ENCODE results near the gene RASL10A.

DNA sequence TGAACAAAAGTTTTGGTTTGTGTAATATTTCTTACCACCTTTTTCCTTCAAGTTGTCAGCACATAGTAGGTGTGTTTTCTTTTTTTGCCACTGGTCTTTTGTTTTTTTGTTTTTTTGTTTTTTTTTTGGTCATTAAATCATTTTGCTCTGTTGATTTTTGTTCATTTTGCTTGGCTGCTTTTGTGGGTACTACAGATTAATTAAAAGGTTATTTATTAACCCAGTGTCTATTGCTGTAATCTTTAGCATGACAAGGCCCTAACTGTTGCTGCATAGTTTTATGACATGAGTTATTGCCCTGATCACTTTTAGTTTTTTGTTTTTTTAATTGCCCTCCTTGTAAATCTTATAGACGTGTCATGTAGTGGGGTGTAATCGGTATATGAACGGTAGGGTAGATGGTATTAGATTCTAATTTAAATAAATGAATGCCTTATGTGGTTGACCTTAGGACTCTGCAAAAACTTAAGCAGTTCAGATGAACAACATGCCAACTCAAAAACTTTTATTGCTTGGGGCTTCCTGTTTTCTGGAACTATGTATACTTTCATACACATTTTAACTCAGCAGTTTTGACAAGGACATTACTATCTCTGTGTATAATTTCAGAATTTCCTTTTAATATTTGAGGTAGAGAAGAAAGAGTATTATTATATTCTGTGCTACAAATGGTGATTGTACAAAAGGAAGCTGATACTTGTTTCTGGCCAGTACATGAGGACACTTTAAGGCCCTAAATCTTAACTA lies 39.5 kb downstream of the RASL10A start:
- TF ChIP-seq, protein P1, sequence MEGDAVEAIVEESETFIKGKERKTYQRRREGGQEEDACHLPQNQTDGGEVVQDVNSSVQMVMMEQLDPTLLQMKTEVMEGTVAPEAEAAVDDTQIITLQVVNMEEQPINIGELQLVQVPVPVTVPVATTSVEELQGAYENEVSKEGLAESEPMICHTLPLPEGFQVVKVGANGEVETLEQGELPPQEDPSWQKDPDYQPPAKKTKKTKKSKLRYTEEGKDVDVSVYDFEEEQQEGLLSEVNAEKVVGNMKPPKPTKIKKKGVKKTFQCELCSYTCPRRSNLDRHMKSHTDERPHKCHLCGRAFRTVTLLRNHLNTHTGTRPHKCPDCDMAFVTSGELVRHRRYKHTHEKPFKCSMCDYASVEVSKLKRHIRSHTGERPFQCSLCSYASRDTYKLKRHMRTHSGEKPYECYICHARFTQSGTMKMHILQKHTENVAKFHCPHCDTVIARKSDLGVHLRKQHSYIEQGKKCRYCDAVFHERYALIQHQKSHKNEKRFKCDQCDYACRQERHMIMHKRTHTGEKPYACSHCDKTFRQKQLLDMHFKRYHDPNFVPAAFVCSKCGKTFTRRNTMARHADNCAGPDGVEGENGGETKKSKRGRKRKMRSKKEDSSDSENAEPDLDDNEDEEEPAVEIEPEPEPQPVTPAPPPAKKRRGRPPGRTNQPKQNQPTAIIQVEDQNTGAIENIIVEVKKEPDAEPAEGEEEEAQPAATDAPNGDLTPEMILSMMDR (IDR thresholded peaks at IDR 0.05 in 4 of 5, conservative IDR thresholded peaks at IDR 0.05 in 1 of 5): no peak
- no peak for TF ChIP-seq POLR2A (IDR thresholded peaks at IDR 0.05)

Measured in gastrocnemius medialis (tissue), 4 donors.